K562 treated with DMSO at 1 percent for 4 hours (cell line): ENCODE results near the gene KRIT1. TPM values are rescaled to one million over a fixed set of nuclear protein-coding genes. Genes with fewer than 3 reads are reported as not detected.

Experiments
- total RNA-seq: library from RNA; unstranded; fragments of 300-600 nt; gene quantifications from 2 replicates; pipeline ENCODE4 v1.2.3, GENCODE V29; 2022; ENCODE audit not compliant: insufficient read depth

The KRIT1 gene
- 12.0 and 13.4 TPM in 2 replicates for total RNA-seq

GRCh38 chr7:92245487-92246359, at the start of gene KRIT1, which contains the start of gene ANKIB1:
Gene KRIT1, minus strand, starts transcription at chr7:92245914. Its CDS starts 3,779 bp downstream, at chr7:92242135.
Gene ANKIB1, plus strand, starts transcription at chr7:92245974. Its CDS starts 49,005 bp downstream, at chr7:92294979.

DNA sequence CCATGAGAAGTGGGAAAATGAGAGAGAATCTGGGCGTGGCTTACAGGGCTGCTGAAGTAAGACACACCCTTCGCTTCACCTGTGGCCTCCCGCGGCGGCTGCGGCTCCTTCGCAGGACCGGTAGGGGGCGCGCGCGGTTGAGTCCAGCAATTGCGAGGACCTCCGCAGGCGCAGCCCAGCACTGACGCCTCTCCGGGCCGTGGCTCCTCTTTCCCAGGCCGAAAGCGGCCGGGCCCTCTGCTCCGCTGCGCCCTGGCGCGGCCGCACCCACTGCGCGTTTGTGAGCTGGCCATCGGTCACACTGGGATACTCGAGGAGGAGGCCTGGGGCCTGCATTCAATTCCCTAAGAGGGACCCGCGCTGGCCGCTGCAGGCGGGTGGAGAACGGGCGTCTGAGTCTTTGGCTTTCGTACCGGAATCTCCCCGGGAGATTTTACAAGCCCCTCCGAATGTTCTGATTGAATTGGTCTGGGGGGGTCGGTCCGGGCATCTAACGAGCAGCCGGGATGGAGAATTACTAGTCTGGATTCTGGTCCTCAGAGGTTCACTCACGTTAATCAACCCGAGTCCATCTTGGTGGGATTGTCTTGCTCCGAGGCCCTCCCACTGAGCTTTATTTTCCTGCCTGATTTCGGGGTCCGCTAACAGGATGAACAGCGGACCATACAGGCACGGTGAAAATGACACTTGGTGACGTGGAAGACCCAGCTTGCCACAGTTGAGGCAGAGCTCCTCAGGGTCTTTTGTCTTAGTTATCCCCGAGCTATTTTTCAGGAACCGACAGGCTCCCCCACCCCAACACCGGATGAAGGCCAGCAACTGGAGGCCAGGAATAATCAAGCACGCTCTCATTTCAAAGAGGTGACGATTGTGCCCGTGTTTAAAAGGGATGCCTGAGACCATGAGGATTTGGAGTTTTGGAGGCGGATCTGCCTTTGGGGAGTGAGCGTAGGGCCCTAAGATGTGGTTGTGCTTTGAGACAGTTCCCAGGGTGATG, 66.5 kb downstream of the KRIT1 start, which contains the start of gene LRRD1:
TSS of gene LRRD1 (minus strand) at position 215 of the 997 bp plus-strand sequence. CDS start 13,940 bp downstream, outside the sequence.

Other genes starting within 250 kb of the KRIT1 start
- 32.2 and 33.1 TPM in 2 replicates for gene CYP51A1, start 111.4 kb downstream of the KRIT1 start, total RNA-seq
- not detected in 2 replicates for gene LRRD1, start 66.8 kb downstream of the KRIT1 start, total RNA-seq
- gene ANKIB1, start 60 bp upstream of the KRIT1 start, total RNA-seq: 7.0 and 12.2 TPM in 2 replicates
- 28.2 and 31.0 TPM in 2 replicates for gene GATAD1, start 201.6 kb upstream of the KRIT1 start, total RNA-seq
- 0.65 TPM in 1 of 2 replicates, not detected in the other for gene ERVW-1, start 232.0 kb upstream of the KRIT1 start, total RNA-seq